OCI-M1 (cell line): ENCODE results near the gene IRF2BP2.

Source experiments
- DNase-seq: peaks from one replicate; lab custom pipeline; 2025; lab: John Stamatoyannopoulos, UW

Gene IRF2BP2

GRCh38 chr1:234613128-234613875 lies 3.3 kb upstream of the IRF2BP2 start:
- peak; percentile 91 for DNase-seq

GRCh38 chr1:234612352-234613127 lies 2.6 kb upstream of the IRF2BP2 start:
- DNase-seq = peak; percentile 99

GRCh38 chr1:234611847-234612351 lies 1.9 kb upstream of the IRF2BP2 start:
- DNase-seq = peak; percentile 80

GRCh38 chr1:234611225-234611846 lies 1.4 kb upstream of the IRF2BP2 start:
- peak; percentile 96 for DNase-seq

GRCh38 chr1:234610666-234611224 lies 767 bp upstream of the IRF2BP2 start:
- peak; percentile 97 for DNase-seq

GRCh38 chr1:234609691-234610042 lies 311 bp downstream of the IRF2BP2 start:
- no peak for DNase-seq

- DNase-seq = peak; percentile 77
Observed at GRCh38 chr1:234608911-234609690, 877 bp downstream of the IRF2BP2 start.

GRCh38 chr1:234608025-234608910 lies 1.7 kb downstream of the IRF2BP2 start:
- DNase-seq = peak; percentile 93

- peak; percentile 86 for DNase-seq
Observed at GRCh38 chr1:234607109-234608024, 2.6 kb downstream of the IRF2BP2 start.

GRCh38 chr1:234606784-234607108 lies 3.2 kb downstream of the IRF2BP2 start:
- DNase-seq = no peak

GRCh38 chr1:234605983-234606783 lies 3.8 kb downstream of the IRF2BP2 start:
- peak; percentile 86 for DNase-seq

- no peak for DNase-seq
Observed at GRCh38 chr1:234605399-234605982, 4.5 kb downstream of the IRF2BP2 start.

GRCh38 chr1:234604495-234605398 lies 5.2 kb downstream of the IRF2BP2 start:
- peak; percentile 93 for DNase-seq

- peak; percentile 87 for DNase-seq
Observed at GRCh38 chr1:234603221-234604204, 6.5 kb downstream of the IRF2BP2 start.

GRCh38 chr1:234602334-234603220 lies 7.4 kb downstream of the IRF2BP2 start:
- peak; percentile 96 for DNase-seq
